ENCODE results near the gene TCF7L1. TPM values are rescaled to one million over a fixed set of nuclear protein-coding genes. Genes with fewer than 3 reads are reported as not detected.
"Not testable (repeated sequence)": the region's sequence is repeated elsewhere in the genome, so short reads cannot be mapped to it uniquely, and the experiment has no call there.

Gene TCF7L1
- polyA plus RNA-seq, 1 donor (not counting 4 experiments of a cell fraction or from before 2014, with no cell fraction given): 1.0 TPM

DNA sequence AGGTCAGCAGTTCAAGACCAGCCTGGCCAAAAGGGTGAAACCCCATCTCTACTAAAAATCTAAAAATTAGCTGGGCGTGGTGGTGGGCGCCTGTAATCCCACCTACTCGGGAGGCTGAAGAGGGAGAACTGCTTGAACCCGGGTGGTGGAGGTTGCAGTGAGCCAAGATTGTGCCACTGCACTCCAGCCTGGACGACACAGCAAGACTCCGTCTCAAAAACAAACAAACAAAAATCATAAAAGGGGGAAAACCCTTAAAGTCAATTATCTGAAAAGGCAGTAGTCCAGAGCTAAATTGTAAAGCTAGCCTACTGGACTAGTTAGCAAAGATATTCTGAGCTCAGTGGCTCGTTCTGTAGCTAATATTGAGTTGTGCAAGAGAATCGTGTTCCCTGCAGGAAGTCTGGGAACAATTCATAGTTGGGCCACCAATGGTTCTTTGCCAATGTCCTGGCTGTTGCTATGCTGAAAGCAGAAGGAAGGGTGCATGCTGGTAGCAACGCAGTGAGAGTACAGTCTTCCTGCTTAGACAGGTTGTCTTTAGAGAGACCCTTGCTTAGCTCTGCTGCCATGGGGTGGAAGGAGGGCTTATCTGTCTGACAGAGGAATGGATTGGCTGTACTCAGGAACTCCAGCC, 190.3 kb downstream of the TCF7L1 start:
- Histone ChIP-seq H3K4me2 (ENCODE audit: control insufficient read depth, extremely low read depth, insufficient read depth, low read depth, low read length) (no peak overlapping the region), H2AFZ (ENCODE audit: control insufficient read depth, low read length) (no peak overlapping the region), H3K27ac (ENCODE audit: control insufficient read depth, insufficient read depth, low read length) (no peak overlapping the region), H3K9ac (ENCODE audit: control insufficient read depth, extremely low read depth, insufficient read depth, low read length) (no peak overlapping the region), H3K9me1 (ENCODE audit: control insufficient read depth, extremely low read depth, insufficient read depth, low read length) (peaks cover 4% of the 10 kb centered on the region), H4K20me1 (ENCODE audit: control insufficient read depth, extremely low read depth, insufficient read depth, low read length) (peaks cover 12% of the 10 kb centered on the region), H3K79me2 (ENCODE audit: control insufficient read depth, insufficient read depth, low read length) (peaks cover 58% of the 10 kb centered on the region), H3K4me1 (ENCODE audit: control insufficient read depth, extremely low read depth, insufficient read depth, low read length) (peaks cover 18% of the 10 kb centered on the region), H3K36me3 (ENCODE audit: control insufficient read depth in 2 of 2, extremely low read depth in 1 of 2, insufficient read depth in 2 of 2, low read length in 2 of 2) (peaks cover 33 to 36% of the 10 kb centered on the region in 2 experiments), H3K4me3 (ENCODE audit: control insufficient read depth in 2 of 3, extremely low read depth in 1 of 3, insufficient read depth in 2 of 3, low read depth in 1 of 3, low read length in 3 of 3) (no peak overlapping the region), H3K27me3 (ENCODE audit: control insufficient read depth, extremely low read depth, insufficient read depth, low read length) (no peaks in the 10 kb centered on the region), H3K9me3 (ENCODE audit: control insufficient read depth, low read depth, low read length) (no peaks in the 10 kb centered on the region)
- DNase-seq (ENCODE audit: low read depth, low spot score): no peak
- no peak for TF ChIP-seq EZH2 (IDR thresholded peaks at IDR 0.05; ENCODE audit: low read length)
- TF ChIP-seq, protein P1, sequence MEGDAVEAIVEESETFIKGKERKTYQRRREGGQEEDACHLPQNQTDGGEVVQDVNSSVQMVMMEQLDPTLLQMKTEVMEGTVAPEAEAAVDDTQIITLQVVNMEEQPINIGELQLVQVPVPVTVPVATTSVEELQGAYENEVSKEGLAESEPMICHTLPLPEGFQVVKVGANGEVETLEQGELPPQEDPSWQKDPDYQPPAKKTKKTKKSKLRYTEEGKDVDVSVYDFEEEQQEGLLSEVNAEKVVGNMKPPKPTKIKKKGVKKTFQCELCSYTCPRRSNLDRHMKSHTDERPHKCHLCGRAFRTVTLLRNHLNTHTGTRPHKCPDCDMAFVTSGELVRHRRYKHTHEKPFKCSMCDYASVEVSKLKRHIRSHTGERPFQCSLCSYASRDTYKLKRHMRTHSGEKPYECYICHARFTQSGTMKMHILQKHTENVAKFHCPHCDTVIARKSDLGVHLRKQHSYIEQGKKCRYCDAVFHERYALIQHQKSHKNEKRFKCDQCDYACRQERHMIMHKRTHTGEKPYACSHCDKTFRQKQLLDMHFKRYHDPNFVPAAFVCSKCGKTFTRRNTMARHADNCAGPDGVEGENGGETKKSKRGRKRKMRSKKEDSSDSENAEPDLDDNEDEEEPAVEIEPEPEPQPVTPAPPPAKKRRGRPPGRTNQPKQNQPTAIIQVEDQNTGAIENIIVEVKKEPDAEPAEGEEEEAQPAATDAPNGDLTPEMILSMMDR (optimal IDR thresholded peaks at IDR 0.05 in 1 of 3, IDR thresholded peaks at IDR 0.05 in 1 of 3, conservative IDR thresholded peaks at IDR 0.05 in 1 of 3; ENCODE audit: extremely low read depth in 1 of 3, insufficient read depth in 2 of 3, low read length in 3 of 3): no peak
- FAIRE-seq: no peak
- dilution Hi-C loops (cut with MboI; ENCODE audit: extremely low pct_ligation_motif_present, low sequenced_read_pairs): no loop called here

DNA sequence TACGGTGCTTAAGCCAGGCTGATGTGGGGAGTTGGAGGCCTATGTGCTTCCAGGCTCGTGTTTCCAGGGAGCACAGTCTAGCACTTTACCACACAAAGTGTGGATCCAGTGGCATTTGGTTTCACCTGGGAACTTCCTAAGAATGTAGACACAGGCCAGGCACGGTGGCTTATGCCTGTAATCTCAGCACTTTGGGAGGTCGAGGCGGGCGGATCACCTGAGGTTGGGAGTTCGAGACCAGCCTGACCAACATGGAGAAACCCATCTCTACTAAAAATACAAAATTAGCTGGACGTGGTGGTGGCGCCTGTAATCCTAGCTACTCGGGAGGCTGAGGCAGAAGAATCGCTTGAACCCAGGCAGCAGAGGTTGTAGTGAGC, 190.8 kb downstream of the TCF7L1 start:
- Histone ChIP-seq H3K79me2 (ENCODE audit: control insufficient read depth, insufficient read depth, low read length) (peaks cover 58% of the 10 kb centered on the region), H4K20me1 (ENCODE audit: control insufficient read depth, extremely low read depth, insufficient read depth, low read length) (peaks cover 12% of the 10 kb centered on the region), H3K4me1 (ENCODE audit: control insufficient read depth, extremely low read depth, insufficient read depth, low read length) (peaks cover 18% of the 10 kb centered on the region)

More for the DNA sequence above, 190.8 kb downstream of the TCF7L1 start:
- H3K27me3 ChIP-seq (ENCODE audit: control insufficient read depth, extremely low read depth, insufficient read depth, low read length); H3K9me1 ChIP-seq (ENCODE audit: control insufficient read depth, extremely low read depth, insufficient read depth, low read length); H3K4me2 ChIP-seq (ENCODE audit: control insufficient read depth, extremely low read depth, insufficient read depth, low read depth, low read length); H2AFZ ChIP-seq (ENCODE audit: control insufficient read depth, low read length); H3K9me3 ChIP-seq (ENCODE audit: control insufficient read depth, low read depth, low read length); FAIRE-seq; dilution Hi-C loops (cut with MboI; ENCODE audit: extremely low pct_ligation_motif_present, low sequenced_read_pairs); DNase-seq (ENCODE audit: low read depth, low spot score); H3K9ac ChIP-seq (ENCODE audit: control insufficient read depth, extremely low read depth, insufficient read depth, low read length); H3K4me3 ChIP-seq (ENCODE audit: control insufficient read depth in 2 of 3, extremely low read depth in 1 of 3, insufficient read depth in 2 of 3, low read depth in 1 of 3, low read length in 3 of 3); H3K27ac ChIP-seq (ENCODE audit: control insufficient read depth, insufficient read depth, low read length): not testable (repeated sequence)
- peaks cover 33 to 35% of the 10 kb centered on the region in 2 experiments for H3K36me3 ChIP-seq (ENCODE audit: control insufficient read depth in 2 of 2, extremely low read depth in 1 of 2, insufficient read depth in 2 of 2, low read length in 2 of 2)

Data from keratinocyte (primary cell).